Activated naive CD4-positive, alpha-beta T cell treated with anti-CD3 and anti-CD28 coated beads, Interleukin-2, amount 10 ng/mL, durations not matched to agents 7 days and 5 days (primary cell): ENCODE data around the gene RYR2.
"Not testable (repeated sequence)": the region's sequence is repeated elsewhere in the genome, so short reads cannot be mapped to it uniquely, and the experiment has no call there.

Source experiments
- CTCF ChIA-PET: fragments of 350-600 bp; sonication (Branson Sonifier 250); formaldehyde crosslinking; loops from one replicate; lab custom pipeline; 2021; ENCODE audit warnings: antibody characterized with exemption; lab: Charles Lee
- DNase-seq: peaks from one replicate; pipeline ENCODE4 v3.0.0-alpha.2; 2020
- H3K27ac Mint-ChIP-seq: one replicate; pipeline ENCODE4 v1.8.0; 2021; ENCODE audit warnings: mild to moderate bottlenecking, moderate library complexity, mixed read lengths
- H3K27me3 Mint-ChIP-seq: one replicate; pipeline ENCODE4 v1.8.0; 2021; ENCODE audit warnings: mild to moderate bottlenecking, mixed read lengths
- H3K36me3 Mint-ChIP-seq: one replicate; pipeline ENCODE4 v1.8.0; 2021; ENCODE audit warnings: mixed read lengths
- H3K4me1 Mint-ChIP-seq: one replicate; pipeline ENCODE4 v1.8.0; 2021; ENCODE audit warnings: mixed read lengths
- H3K4me3 Mint-ChIP-seq: one replicate; pipeline ENCODE4 v1.8.0; 2021; ENCODE audit warnings: mild to moderate bottlenecking, moderate library complexity, mixed read lengths
- H3K9me3 Mint-ChIP-seq: one replicate; pipeline ENCODE4 v1.8.0; 2021; ENCODE audit warnings: mixed read lengths

The RYR2 gene

GRCh38 chr1:237603036-237603568, 561.1 kb downstream of the RYR2 start:
- H3K27ac Mint-ChIP-seq, DNase-seq, CTCF ChIA-PET, H3K4me1 Mint-ChIP-seq, H3K36me3 Mint-ChIP-seq, H3K4me3 Mint-ChIP-seq, H3K27me3 Mint-ChIP-seq: not testable (repeated sequence)
- H3K9me3 Mint-ChIP-seq = peaks cover 13% of the 10 kb centered on the region

GRCh38 chr1:237608433-237608832, 566.4 kb downstream of the RYR2 start:
- H3K36me3 Mint-ChIP-seq = no peaks in the 10 kb centered on the region
- peaks cover 10% of the 10 kb centered on the region for H3K9me3 Mint-ChIP-seq
- no peak overlapping the region for H3K27ac Mint-ChIP-seq
- H3K4me3 Mint-ChIP-seq = no peak overlapping the region
- no peak for DNase-seq
- no peaks in the 10 kb centered on the region for H3K4me1 Mint-ChIP-seq
- no peaks in the 10 kb centered on the region for H3K27me3 Mint-ChIP-seq
- CTCF ChIA-PET = no interaction called here

- H3K4me1 Mint-ChIP-seq = no peaks in the 10 kb centered on the region
- peaks cover 8% of the 10 kb centered on the region for H3K9me3 Mint-ChIP-seq
- no peaks in the 10 kb centered on the region for H3K27me3 Mint-ChIP-seq
- no peaks in the 10 kb centered on the region for H3K36me3 Mint-ChIP-seq
- CTCF ChIA-PET = no interaction called here
- no peak overlapping the region for H3K27ac Mint-ChIP-seq
- DNase-seq = no peak
- no peak overlapping the region for H3K4me3 Mint-ChIP-seq
Measured at GRCh38 chr1:237610157-237610556, 568.2 kb downstream of the RYR2 start.

- Mint-ChIP-seq H3K27ac (no peak overlapping the region), H3K9me3 (peaks cover 11% of the 10 kb centered on the region), H3K4me1 (no peaks in the 10 kb centered on the region), H3K36me3 (no peaks in the 10 kb centered on the region), H3K4me3 (no peak overlapping the region), H3K27me3 (no peaks in the 10 kb centered on the region)
- DNase-seq = no peak
- CTCF ChIA-PET = interaction anchor here (1.1 kb wide), 1 partner anchor 13 kb away, joined by 3 read pairs; no protein-coding TSS in a partner anchor
Measured at GRCh38 chr1:237613984-237614383, 572.0 kb downstream of the RYR2 start.

GRCh38 chr1:237619553-237619952, 577.6 kb downstream of the RYR2 start:
- Mint-ChIP-seq H3K27me3 (no peaks in the 10 kb centered on the region), H3K36me3 (no peaks in the 10 kb centered on the region), H3K4me1 (no peaks in the 10 kb centered on the region), H3K4me3 (no peak overlapping the region), H3K27ac (no peak overlapping the region), H3K9me3 (peaks cover 15% of the 10 kb centered on the region)
- no peak for DNase-seq
- CTCF ChIA-PET = no interaction called here

GRCh38 chr1:237634922-237635321, 592.9 kb downstream of the RYR2 start:
- no peak for DNase-seq
- Mint-ChIP-seq H3K9me3 (peaks cover 4% of the 10 kb centered on the region), H3K36me3 (no peaks in the 10 kb centered on the region), H3K27me3 (no peaks in the 10 kb centered on the region), H3K4me3 (no peak overlapping the region), H3K4me1 (no peaks in the 10 kb centered on the region), H3K27ac (no peak overlapping the region)
- CTCF ChIA-PET = no interaction called here

GRCh38 chr1:237638555-237638954, 596.6 kb downstream of the RYR2 start:
- H3K36me3 Mint-ChIP-seq = no peaks in the 10 kb centered on the region

GRCh38 chr1:237640011-237640671, 598.2 kb downstream of the RYR2 start:
- CTCF ChIA-PET = no interaction called here
- H3K4me3 Mint-ChIP-seq = no peak overlapping the region
- no peaks in the 10 kb centered on the region for H3K27me3 Mint-ChIP-seq
- no peaks in the 10 kb centered on the region for H3K4me1 Mint-ChIP-seq
- no peak overlapping the region for H3K27ac Mint-ChIP-seq
- H3K36me3 Mint-ChIP-seq = no peaks in the 10 kb centered on the region
- H3K9me3 Mint-ChIP-seq = peaks cover under 1% of the 10 kb centered on the region
- no peak for DNase-seq

More at GRCh38 chr1:237638555-237638954, 596.6 kb downstream of the RYR2 start:
- H3K27me3 Mint-ChIP-seq = no peaks in the 10 kb centered on the region
- H3K27ac Mint-ChIP-seq = no peak overlapping the region
- H3K4me3 Mint-ChIP-seq = no peak overlapping the region
- H3K4me1 Mint-ChIP-seq = no peaks in the 10 kb centered on the region
- no peaks in the 10 kb centered on the region for H3K9me3 Mint-ChIP-seq
- no peak for DNase-seq
- CTCF ChIA-PET = no interaction called here

- no peak for DNase-seq
- Mint-ChIP-seq H3K27me3 (no peaks in the 10 kb centered on the region), H3K36me3 (no peaks in the 10 kb centered on the region), H3K4me3 (no peak overlapping the region), H3K27ac (no peak overlapping the region), H3K4me1 (no peaks in the 10 kb centered on the region), H3K9me3 (peaks cover 2% of the 10 kb centered on the region)
- CTCF ChIA-PET = no interaction called here
Measured at GRCh38 chr1:237640966-237641365, 599.0 kb downstream of the RYR2 start.

- no peak overlapping the region for H3K27ac Mint-ChIP-seq
- DNase-seq = no peak
- H3K27me3 Mint-ChIP-seq = no peaks in the 10 kb centered on the region
- H3K9me3 Mint-ChIP-seq = no peaks in the 10 kb centered on the region
- no peaks in the 10 kb centered on the region for H3K4me1 Mint-ChIP-seq
- H3K4me3 Mint-ChIP-seq = no peak overlapping the region
- CTCF ChIA-PET = no interaction called here
- H3K36me3 Mint-ChIP-seq = no peaks in the 10 kb centered on the region
Measured at GRCh38 chr1:237650809-237651208, 608.8 kb downstream of the RYR2 start.

GRCh38 chr1:237655778-237656177, 613.8 kb downstream of the RYR2 start:
- no peak for DNase-seq
- no peaks in the 10 kb centered on the region for H3K36me3 Mint-ChIP-seq
- H3K27me3 Mint-ChIP-seq = no peaks in the 10 kb centered on the region
- CTCF ChIA-PET = no interaction called here
- no peak overlapping the region for H3K27ac Mint-ChIP-seq
- no peak overlapping the region for H3K4me3 Mint-ChIP-seq
- no peaks in the 10 kb centered on the region for H3K9me3 Mint-ChIP-seq
- no peaks in the 10 kb centered on the region for H3K4me1 Mint-ChIP-seq

- H3K9me3 Mint-ChIP-seq = peaks cover 7% of the 10 kb centered on the region
- no peaks in the 10 kb centered on the region for H3K27me3 Mint-ChIP-seq
- H3K36me3 Mint-ChIP-seq = no peaks in the 10 kb centered on the region
- DNase-seq = no peak
- CTCF ChIA-PET = no interaction called here
- H3K4me1 Mint-ChIP-seq = no peaks in the 10 kb centered on the region
- no peak overlapping the region for H3K27ac Mint-ChIP-seq
- H3K4me3 Mint-ChIP-seq = no peak overlapping the region
Measured at GRCh38 chr1:237664348-237664747, 622.4 kb downstream of the RYR2 start.

GRCh38 chr1:237670302-237670701, 628.3 kb downstream of the RYR2 start:
- Mint-ChIP-seq H3K9me3 (peaks cover 2% of the 10 kb centered on the region), H3K27ac (no peak overlapping the region), H3K4me3 (no peak overlapping the region), H3K4me1 (no peaks in the 10 kb centered on the region), H3K27me3 (no peaks in the 10 kb centered on the region), H3K36me3 (no peaks in the 10 kb centered on the region)
- no peak for DNase-seq
- CTCF ChIA-PET = no interaction called here

- H3K4me3 Mint-ChIP-seq = no peak overlapping the region
- CTCF ChIA-PET = no interaction called here
- peaks cover 2% of the 10 kb centered on the region for H3K9me3 Mint-ChIP-seq
- H3K27me3 Mint-ChIP-seq = no peaks in the 10 kb centered on the region
- no peak overlapping the region for H3K27ac Mint-ChIP-seq
- no peaks in the 10 kb centered on the region for H3K4me1 Mint-ChIP-seq
- DNase-seq = no peak
- H3K36me3 Mint-ChIP-seq = no peaks in the 10 kb centered on the region
Measured at GRCh38 chr1:237671262-237671661, 629.3 kb downstream of the RYR2 start.

GRCh38 chr1:237671935-237672334, 630.0 kb downstream of the RYR2 start:
- no peak for DNase-seq
- peaks cover 2% of the 10 kb centered on the region for H3K9me3 Mint-ChIP-seq
- no peak overlapping the region for H3K27ac Mint-ChIP-seq
- no peaks in the 10 kb centered on the region for H3K27me3 Mint-ChIP-seq
- no peaks in the 10 kb centered on the region for H3K36me3 Mint-ChIP-seq
- H3K4me3 Mint-ChIP-seq = no peak overlapping the region
- H3K4me1 Mint-ChIP-seq = no peaks in the 10 kb centered on the region
- CTCF ChIA-PET = no interaction called here
